OCI-LY7 (cell line): ENCODE data around the gene VWF.
"Not testable (repeated sequence)": the region's sequence is repeated elsewhere in the genome, so short reads cannot be mapped to it uniquely, and the experiment has no call there.

ENCODE experiments used
- EZH2phosphoT487 ChIP-seq: fragments of 200-600 bp; sonication (generic); IDR thresholded peaks from 2 replicates; pipeline ENCODE4 v1.6.1; 2018; ENCODE audit warnings: low read depth, borderline replicate concordance, mild to moderate bottlenecking, mixed run types, antibody characterized with exemption, low read length, moderate library complexity, mixed read lengths
- TF ChIP-seq, protein P1 (sequence below): fragments of 200-600 bp; sonication (generic); conservative IDR thresholded peaks from 2 replicates; pipeline ENCODE4 v1.5.1; 2014; ENCODE audit warnings: mild to moderate bottlenecking, antibody characterized with exemption, low read length, moderate library complexity, mixed read lengths

DNA sequence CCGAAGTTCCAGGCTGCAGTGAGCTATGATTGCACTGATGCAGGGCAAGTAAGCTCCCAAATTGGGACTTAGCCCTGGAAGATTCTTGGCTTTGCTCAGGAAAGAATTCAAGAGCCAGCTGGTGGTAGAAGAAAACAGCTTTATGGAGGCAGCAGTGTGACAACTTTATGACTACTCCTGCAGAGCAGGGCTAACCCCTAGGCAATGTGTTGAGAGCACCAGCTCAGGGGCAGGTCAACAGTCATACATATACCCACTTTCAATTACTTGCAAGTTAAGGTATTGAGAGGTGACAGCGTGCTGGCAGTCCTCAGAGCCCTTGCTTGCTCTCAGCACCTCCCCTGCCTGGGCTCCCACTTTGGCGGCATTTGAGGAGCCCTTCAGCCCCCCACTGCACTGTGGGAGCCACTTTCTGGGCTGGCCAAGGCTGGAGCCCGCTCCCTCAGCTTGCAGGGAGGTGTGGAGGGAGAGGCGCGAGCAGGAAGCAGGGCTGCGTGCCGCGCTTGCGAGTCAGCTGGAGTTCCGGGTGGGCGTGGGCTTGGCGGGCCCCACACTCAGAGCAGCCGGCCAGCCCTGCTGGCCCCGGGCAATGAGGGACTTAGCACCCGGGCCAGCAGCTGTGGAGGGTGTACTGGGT, 17.4 kb upstream of the VWF start:
- TF ChIP-seq, protein P1, sequence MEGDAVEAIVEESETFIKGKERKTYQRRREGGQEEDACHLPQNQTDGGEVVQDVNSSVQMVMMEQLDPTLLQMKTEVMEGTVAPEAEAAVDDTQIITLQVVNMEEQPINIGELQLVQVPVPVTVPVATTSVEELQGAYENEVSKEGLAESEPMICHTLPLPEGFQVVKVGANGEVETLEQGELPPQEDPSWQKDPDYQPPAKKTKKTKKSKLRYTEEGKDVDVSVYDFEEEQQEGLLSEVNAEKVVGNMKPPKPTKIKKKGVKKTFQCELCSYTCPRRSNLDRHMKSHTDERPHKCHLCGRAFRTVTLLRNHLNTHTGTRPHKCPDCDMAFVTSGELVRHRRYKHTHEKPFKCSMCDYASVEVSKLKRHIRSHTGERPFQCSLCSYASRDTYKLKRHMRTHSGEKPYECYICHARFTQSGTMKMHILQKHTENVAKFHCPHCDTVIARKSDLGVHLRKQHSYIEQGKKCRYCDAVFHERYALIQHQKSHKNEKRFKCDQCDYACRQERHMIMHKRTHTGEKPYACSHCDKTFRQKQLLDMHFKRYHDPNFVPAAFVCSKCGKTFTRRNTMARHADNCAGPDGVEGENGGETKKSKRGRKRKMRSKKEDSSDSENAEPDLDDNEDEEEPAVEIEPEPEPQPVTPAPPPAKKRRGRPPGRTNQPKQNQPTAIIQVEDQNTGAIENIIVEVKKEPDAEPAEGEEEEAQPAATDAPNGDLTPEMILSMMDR, result not testable (repeated sequence)
- not testable (repeated sequence) for TF ChIP-seq EZH2phosphoT487
